Right hindlimb (tissue), 1 donor: ENCODE measurements around the gene FCAR.
"Not testable (repeated sequence)": the region's sequence is repeated elsewhere in the genome, so short reads cannot be mapped to it uniquely, and the experiment has no call there.

Experiments used
- DNase-seq: peaks from one replicate; pipeline ENCODE4 v3.0.0-alpha.2; 2018

The FCAR gene

GRCh38 chr19:54896036-54896435, 22.0 kb downstream of the FCAR start:
- DNase-seq, result no peak

- not testable (repeated sequence) for DNase-seq
Measured at GRCh38 chr19:54898685-54899084, 24.6 kb downstream of the FCAR start.

GRCh38 chr19:54899646-54900045, 25.6 kb downstream of the FCAR start:
- DNase-seq, result not testable (repeated sequence)

GRCh38 chr19:54901153-54901552, 27.1 kb downstream of the FCAR start:
- DNase-seq, result not testable (repeated sequence)

- no peak for DNase-seq
Measured at GRCh38 chr19:54902061-54902460, 28.0 kb downstream of the FCAR start.

GRCh38 chr19:54903303-54903702, 29.3 kb downstream of the FCAR start:
- no peak for DNase-seq

- DNase-seq, result not testable (repeated sequence)
Measured at GRCh38 chr19:54904261-54904660, 30.2 kb downstream of the FCAR start.

GRCh38 chr19:54905421-54905802, 31.4 kb downstream of the FCAR start:
- DNase-seq, result no peak

- DNase-seq, result no peak
Measured at GRCh38 chr19:54905803-54906511, 31.9 kb downstream of the FCAR start, which contains the start of gene NCR1. Gene NCR1 (plus strand): TSS chr19:54906148. CDS start chr19:54906188, 40 bp downstream.

- no peak for DNase-seq
Measured at GRCh38 chr19:54906819-54907218, 32.8 kb downstream of the FCAR start.

GRCh38 chr19:54907899-54908298, 33.9 kb downstream of the FCAR start:
- not testable (repeated sequence) for DNase-seq

- DNase-seq, result no peak
Measured at GRCh38 chr19:54916822-54917221, 42.8 kb downstream of the FCAR start.

GRCh38 chr19:54918499-54918898, 44.5 kb downstream of the FCAR start:
- DNase-seq, result no peak

GRCh38 chr19:54919646-54920563, 45.9 kb downstream of the FCAR start:
- DNase-seq, result not testable (repeated sequence)

GRCh38 chr19:54921082-54921481, 47.0 kb downstream of the FCAR start:
- no peak for DNase-seq

GRCh38 chr19:54923276-54923675, 49.2 kb downstream of the FCAR start:
- DNase-seq, result no peak

GRCh38 chr19:54928299-54928698, 54.3 kb downstream of the FCAR start:
- DNase-seq, result no peak

GRCh38 chr19:54937926-54938325, 63.9 kb downstream of the FCAR start:
- no peak for DNase-seq

GRCh38 chr19:54938906-54939305, 64.9 kb downstream of the FCAR start:
- DNase-seq, result no peak

GRCh38 chr19:54939538-54939937, 65.5 kb downstream of the FCAR start:
- not testable (repeated sequence) for DNase-seq
